ENCODE results near the gene HOXA7. TPM values are rescaled to one million over a fixed set of nuclear protein-coding genes. Genes with fewer than 3 reads are reported as not detected.

The HOXA7 gene
- total RNA-seq, 4 donors from 2014 or later: 2.8 to 4.3 (median 3.6) TPM

- no peak for TF ChIP-seq CTCF (IDR thresholded peaks at IDR 0.05; ENCODE audit: low read depth)
Measured at GRCh38 chr7:27197137-27198042, 40.9 kb upstream of the HOXA7 start.

- TF ChIP-seq CTCF (IDR thresholded peaks at IDR 0.05; ENCODE audit: low read depth): no peak
Measured at GRCh38 chr7:27196287-27196767, 39.9 kb upstream of the HOXA7 start.

GRCh38 chr7:27194686-27195379, 38.4 kb upstream of the HOXA7 start:
- no peak for TF ChIP-seq CTCF (IDR thresholded peaks at IDR 0.05; ENCODE audit: low read depth)

- no peak for TF ChIP-seq CTCF (IDR thresholded peaks at IDR 0.05; ENCODE audit: low read depth)
Measured at GRCh38 chr7:27194002-27194352, 37.5 kb upstream of the HOXA7 start.

GRCh38 chr7:27193335-27194001, 37.0 kb upstream of the HOXA7 start:
- TF ChIP-seq CTCF (IDR thresholded peaks at IDR 0.05; ENCODE audit: low read depth): no peak

- no peak for TF ChIP-seq CTCF (IDR thresholded peaks at IDR 0.05; ENCODE audit: low read depth)
Measured at GRCh38 chr7:27192546-27193334, 36.3 kb upstream of the HOXA7 start.

Data from subcutaneous adipose tissue (tissue), 4 donors.